HG03571 (cell line): ENCODE measurements around the gene SNX25.
"Not testable (repeated sequence)": the region's sequence is repeated elsewhere in the genome, so short reads cannot be mapped to it uniquely, and the experiment has no call there.

Source experiments
- ATAC-seq: cut with Tn5 transposase; IDR thresholded peaks from one replicate; pipeline ENCODE4 v1.9.1; 2021; ENCODE audit not compliant: unreplicated experiment

Gene SNX25

GRCh38 chr4:185204238-185204910, 5.0 kb upstream of the SNX25 start:
- ATAC-seq = no peak

GRCh38 chr4:185205073-185205472, 4.3 kb upstream of the SNX25 start:
- not testable (repeated sequence) for ATAC-seq

DNA sequence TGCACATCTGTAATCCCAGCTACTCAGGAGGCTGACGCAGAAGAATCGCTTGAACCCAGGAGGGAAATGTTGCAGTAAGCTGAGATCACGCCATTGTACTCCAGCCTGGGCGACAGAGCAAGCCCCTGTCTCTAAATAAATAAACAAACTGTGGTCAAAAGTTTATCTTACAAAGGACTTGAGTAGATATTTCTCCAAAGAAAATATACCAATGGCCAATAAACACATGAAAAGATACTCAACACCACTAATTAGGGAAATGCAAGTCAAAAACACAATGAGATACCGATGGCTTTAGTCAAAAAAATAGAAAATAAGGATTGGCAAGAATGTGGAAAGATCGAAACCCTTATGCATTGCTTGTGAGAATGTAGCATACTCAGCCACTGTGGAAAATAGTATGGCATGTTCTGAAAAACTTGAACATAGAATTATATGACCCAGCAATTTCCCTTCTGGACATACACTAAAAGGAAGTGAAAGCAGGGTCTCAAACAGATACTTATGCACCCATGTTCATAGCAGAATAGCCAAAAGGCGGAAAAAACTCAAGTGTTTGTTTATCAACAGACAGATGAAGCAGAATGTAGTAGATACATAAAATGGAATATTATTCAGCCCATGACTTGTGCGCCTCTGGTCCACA, 3.6 kb upstream of the SNX25 start:
- no peak for ATAC-seq

GRCh38 chr4:185207466-185207865, 1.9 kb upstream of the SNX25 start:
- ATAC-seq = no peak

- ATAC-seq = peak; percentile 6
Observed at GRCh38 chr4:185209852-185210101, 379 bp downstream of the SNX25 start.

DNA sequence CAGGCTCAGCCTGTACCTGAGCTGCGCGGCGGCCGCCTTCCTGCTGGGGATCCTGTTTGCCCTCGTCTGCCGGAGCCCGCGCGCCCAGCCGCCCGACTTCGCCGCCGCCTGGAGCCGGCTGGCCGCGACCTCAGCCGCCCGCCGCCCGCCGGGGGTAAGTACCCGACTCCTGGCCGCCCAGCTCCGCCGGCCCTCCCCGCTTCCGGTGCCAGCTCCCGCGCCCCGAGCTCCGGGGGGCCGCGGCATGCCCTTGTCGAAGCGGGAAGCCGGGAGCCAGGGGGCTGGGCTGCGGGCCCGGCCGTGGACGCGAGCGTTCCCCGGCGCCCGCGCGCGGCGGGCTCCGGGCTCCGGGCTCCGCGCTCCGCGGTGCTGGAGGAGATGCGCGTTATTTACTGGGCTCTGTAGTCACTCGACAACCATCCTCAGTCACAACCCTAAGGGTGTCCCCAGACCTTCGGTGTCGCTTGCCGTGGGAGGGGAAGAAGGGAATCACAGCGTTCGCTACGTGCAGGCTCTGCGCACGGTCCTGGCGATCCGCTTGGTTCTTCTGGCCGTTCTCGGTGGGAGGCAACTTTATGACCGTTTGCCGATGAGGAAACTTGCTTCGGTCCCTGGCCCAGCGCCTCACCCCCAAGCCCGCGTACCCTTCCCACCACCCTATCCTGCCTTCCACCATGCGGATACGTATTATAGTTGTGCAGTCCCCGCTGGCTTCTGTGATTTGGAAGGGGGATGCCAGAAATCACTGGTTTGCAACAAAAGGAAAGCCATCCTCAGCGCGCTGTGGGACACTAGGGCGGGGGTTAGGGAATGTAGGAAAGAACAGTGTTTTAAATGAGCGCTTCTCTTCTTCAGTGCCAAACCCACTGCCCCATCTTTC, 944 bp downstream of the SNX25 start:
- ATAC-seq = peak; percentile 2

- ATAC-seq = no peak
Observed at GRCh38 chr4:185211035-185211434, 1.6 kb downstream of the SNX25 start.

GRCh38 chr4:185211641-185212040, 2.2 kb downstream of the SNX25 start:
- no peak for ATAC-seq

DNA sequence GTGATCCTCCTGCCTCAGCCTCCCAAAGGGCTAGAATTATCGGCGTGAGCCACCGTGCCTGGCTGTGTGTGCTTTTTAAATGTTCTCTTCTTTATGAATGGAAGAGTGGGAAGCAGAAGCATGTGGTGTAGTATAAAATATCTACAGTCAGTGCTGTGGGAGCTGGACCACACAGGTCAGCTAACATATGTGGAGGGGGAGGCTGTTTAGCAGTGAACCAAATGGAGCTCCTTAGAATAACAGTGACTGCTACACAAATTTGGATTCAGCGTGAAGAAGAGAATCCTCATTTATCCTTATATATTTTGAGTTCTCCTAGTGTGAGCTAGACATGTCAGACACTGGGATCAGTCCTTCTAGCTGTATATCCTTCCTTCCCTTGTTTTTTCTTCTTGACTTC, 3.2 kb downstream of the SNX25 start:
- ATAC-seq = no peak

DNA sequence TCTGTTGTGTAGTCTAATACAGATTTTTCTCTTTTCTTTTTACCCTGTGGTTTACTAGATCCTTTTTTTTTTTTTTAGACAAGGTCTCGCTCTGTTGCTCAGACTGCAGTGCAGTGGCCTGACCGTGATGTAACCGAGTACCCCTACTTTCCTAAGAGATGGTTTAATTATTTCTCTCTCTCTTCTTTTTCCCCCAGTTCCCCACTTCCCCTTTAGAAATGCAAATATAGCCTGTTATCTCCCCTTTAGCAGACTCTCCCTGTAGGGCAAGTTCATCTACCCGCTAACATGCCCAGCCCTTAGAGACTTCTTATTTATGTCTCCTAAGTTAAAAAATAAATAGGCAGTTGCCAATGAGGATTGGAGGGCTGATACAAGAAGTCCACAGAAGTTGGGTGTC, 4.5 kb downstream of the SNX25 start:
- ATAC-seq = peak; percentile 47

- ATAC-seq = no peak
Observed at GRCh38 chr4:185215261-185215660, 5.9 kb downstream of the SNX25 start.

- ATAC-seq = no peak
Observed at GRCh38 chr4:185217408-185217975, 8.1 kb downstream of the SNX25 start.

DNA sequence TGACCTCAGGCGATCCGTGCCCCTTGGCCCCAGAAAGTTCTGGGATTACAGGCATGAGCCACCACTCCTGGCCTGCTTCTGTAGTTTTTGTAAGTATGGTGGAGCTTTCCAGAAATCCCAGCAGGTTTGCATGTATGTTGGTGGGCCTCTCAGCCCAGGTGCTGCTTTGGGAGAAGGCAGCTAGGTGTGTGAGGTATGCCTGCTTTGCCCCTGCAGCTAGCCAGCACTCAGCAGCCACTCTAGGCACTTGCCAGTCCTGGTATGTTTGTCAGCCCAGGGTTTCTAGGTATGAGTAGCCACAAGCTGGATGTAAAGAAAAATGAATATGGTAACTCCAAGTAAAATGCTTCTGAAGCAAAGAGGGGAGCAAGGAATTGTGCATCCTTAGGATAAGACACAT, 8.9 kb downstream of the SNX25 start:
- ATAC-seq = no peak

DNA sequence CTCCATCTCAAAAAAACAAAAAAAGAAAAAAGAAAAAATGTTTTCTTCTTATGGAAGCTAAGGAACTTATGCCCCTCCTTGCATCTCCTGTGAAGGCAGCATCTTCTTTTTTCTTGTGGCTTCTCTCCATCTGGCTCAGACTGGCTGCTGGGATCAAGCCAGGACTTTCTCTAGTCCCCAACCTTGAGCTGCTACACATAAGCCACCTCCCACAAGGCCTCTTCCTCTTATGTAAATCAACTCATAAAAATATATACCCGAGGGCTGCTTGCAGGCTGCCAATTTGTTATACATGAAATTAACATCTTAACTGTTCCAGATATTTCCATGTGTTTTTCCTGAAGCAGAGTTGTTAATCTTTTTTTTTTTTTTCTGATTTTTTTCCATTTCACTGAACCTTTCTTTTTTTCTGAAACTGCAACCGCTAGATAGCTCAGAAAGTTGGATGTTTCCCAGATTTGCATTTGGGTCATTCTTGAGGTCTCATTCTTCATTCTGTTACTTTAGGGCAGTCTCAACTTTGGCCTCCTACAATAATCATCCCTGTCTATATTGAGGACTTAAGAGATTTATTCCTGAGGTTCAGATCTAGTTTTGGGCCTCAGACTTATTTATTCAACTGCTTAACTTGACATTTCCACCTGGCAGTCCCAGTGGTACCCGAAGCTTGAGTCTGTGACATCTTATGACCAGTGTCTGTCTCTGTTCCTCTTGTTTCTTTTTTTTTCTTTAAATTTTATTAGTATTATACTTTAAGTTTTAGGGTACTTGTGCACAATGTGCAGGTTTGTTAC, 10.3 kb downstream of the SNX25 start:
- peak; percentile 72 for ATAC-seq

- ATAC-seq = no peak
Observed at GRCh38 chr4:185221491-185221890, 12.1 kb downstream of the SNX25 start.

GRCh38 chr4:185221912-185222311, 12.5 kb downstream of the SNX25 start:
- no peak for ATAC-seq

GRCh38 chr4:185222598-185222997, 13.2 kb downstream of the SNX25 start:
- no peak for ATAC-seq

DNA sequence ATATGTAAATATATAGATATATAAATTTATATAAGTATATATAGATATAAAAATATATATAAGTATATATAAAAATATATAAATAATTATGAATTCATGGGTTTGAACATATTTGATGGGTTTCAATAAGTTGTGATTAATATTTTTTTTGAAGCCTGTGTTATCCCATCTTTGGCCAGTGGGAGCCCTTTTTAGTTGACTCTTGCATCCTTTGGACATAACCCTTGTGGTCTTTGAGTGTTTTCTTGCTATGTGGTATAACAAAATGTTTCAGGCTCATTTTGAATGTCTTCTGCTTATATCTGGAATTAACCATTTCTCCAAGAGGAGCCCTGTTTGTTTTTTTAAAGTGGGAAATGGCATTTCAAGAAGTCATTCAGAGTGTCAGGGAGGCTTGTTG, 15.2 kb downstream of the SNX25 start:
- no peak for ATAC-seq

GRCh38 chr4:185225940-185226339, 16.5 kb downstream of the SNX25 start:
- ATAC-seq = no peak

- no peak for ATAC-seq
Observed at GRCh38 chr4:185227131-185227551, 17.7 kb downstream of the SNX25 start.

GRCh38 chr4:185227713-185228278, 18.4 kb downstream of the SNX25 start:
- no peak for ATAC-seq
